H1 (cell line): ENCODE results near the gene OR10G2.

Experiments used
- CTCF ChIP-seq, 3 experiments: IDR thresholded peaks; 1 replicate in 2 of 3; 2 replicates in 1 of 3; pipeline versions ENCODE4 v1.5.1 to v1.6.1; 2011; ENCODE audit warnings: low read length in 3 of 3, mild to moderate bottlenecking in 3 of 3, inconsistent platforms in 2 of 3, low read depth in 1 of 3, moderate library complexity in 1 of 3; ENCODE audit not compliant: insufficient read depth in 1 of 3; ENCODE audit errors: control extremely low read depth in 1 of 3
- GTF2F1 ChIP-seq: IDR thresholded peaks from 2 replicates; pipeline ENCODE4 v1.6.1; 2012; ENCODE audit warnings: low read depth, low read length, improper control_type of control experiment, borderline replicate concordance
- KDM1A ChIP-seq: fragments of 200-600, 300-600 bp; sonication (generic); IDR thresholded peaks from 2 replicates; pipeline ENCODE4 v1.7.1; 2016; ENCODE audit warnings: mild to moderate bottlenecking, low read length, borderline replicate concordance
- KDM5A ChIP-seq: fragments of 200-600 bp; IDR thresholded peaks from 2 replicates; pipeline ENCODE4 v1.7.1; 2012; ENCODE audit warnings: mild to moderate bottlenecking, low read length, inconsistent platforms, mixed read lengths
- MAX ChIP-seq: IDR thresholded peaks from 2 replicates; pipeline ENCODE4 v1.6.1; 2012; ENCODE audit warnings: inconsistent platforms
- POLR2A ChIP-seq, 2 experiments: IDR thresholded peaks; 1 replicate in 1 of 2; 2 replicates in 1 of 2; pipeline ENCODE4 v1.6.1; 2011; ENCODE audit warnings: low read depth in 2 of 2, low read length in 2 of 2, mild to moderate bottlenecking in 2 of 2; ENCODE audit errors: control extremely low read depth in 1 of 2
- SAP30 ChIP-seq: fragments of 300-600 bp; sonication (generic); IDR thresholded peaks from 2 replicates; pipeline ENCODE4 v1.7.1; 2012; ENCODE audit warnings: low read length, moderate library complexity, mild to moderate bottlenecking, inconsistent platforms; ENCODE audit not compliant: insufficient read depth, insufficient replicate concordance
- TAF1 ChIP-seq: IDR thresholded peaks from 2 replicates; pipeline ENCODE4 v1.6.1; 2011; ENCODE audit warnings: mild to moderate bottlenecking, low read depth, low read length
- YY1 ChIP-seq: IDR thresholded peaks from 2 replicates; pipeline ENCODE4 v1.6.1; 2011; ENCODE audit warnings: low read depth, mild to moderate bottlenecking, low read length
- TF ChIP-seq, protein P1 (sequence below): fragments of 300-600 bp; sonication (generic); IDR thresholded peaks from 2 replicates; pipeline ENCODE4 v1.7.1; 2012; ENCODE audit warnings: low read length, moderate library complexity, mild to moderate bottlenecking, inconsistent platforms; ENCODE audit not compliant: insufficient replicate concordance

GRCh38 chr14:21656980-21657379 is 22.2 kb upstream of the OR10G2 start:
- TF ChIP-seq TAF1 (no peak), GTF2F1 (no peak), YY1 (no peak), SAP30 (no peak), CTCF (IDR thresholded peaks at IDR 0.05; ENCODE audit: control extremely low read depth in 1 of 3, insufficient read depth in 1 of 3, low read depth in 1 of 3, low read length in 3 of 3) (no peak), KDM5A (no peak), POLR2A (IDR thresholded peaks at IDR 0.05; ENCODE audit: control extremely low read depth in 1 of 2, low read depth in 2 of 2, low read length in 2 of 2) (no peak), KDM1A (no peak), MAX (no peak)
- TF ChIP-seq, protein P1, sequence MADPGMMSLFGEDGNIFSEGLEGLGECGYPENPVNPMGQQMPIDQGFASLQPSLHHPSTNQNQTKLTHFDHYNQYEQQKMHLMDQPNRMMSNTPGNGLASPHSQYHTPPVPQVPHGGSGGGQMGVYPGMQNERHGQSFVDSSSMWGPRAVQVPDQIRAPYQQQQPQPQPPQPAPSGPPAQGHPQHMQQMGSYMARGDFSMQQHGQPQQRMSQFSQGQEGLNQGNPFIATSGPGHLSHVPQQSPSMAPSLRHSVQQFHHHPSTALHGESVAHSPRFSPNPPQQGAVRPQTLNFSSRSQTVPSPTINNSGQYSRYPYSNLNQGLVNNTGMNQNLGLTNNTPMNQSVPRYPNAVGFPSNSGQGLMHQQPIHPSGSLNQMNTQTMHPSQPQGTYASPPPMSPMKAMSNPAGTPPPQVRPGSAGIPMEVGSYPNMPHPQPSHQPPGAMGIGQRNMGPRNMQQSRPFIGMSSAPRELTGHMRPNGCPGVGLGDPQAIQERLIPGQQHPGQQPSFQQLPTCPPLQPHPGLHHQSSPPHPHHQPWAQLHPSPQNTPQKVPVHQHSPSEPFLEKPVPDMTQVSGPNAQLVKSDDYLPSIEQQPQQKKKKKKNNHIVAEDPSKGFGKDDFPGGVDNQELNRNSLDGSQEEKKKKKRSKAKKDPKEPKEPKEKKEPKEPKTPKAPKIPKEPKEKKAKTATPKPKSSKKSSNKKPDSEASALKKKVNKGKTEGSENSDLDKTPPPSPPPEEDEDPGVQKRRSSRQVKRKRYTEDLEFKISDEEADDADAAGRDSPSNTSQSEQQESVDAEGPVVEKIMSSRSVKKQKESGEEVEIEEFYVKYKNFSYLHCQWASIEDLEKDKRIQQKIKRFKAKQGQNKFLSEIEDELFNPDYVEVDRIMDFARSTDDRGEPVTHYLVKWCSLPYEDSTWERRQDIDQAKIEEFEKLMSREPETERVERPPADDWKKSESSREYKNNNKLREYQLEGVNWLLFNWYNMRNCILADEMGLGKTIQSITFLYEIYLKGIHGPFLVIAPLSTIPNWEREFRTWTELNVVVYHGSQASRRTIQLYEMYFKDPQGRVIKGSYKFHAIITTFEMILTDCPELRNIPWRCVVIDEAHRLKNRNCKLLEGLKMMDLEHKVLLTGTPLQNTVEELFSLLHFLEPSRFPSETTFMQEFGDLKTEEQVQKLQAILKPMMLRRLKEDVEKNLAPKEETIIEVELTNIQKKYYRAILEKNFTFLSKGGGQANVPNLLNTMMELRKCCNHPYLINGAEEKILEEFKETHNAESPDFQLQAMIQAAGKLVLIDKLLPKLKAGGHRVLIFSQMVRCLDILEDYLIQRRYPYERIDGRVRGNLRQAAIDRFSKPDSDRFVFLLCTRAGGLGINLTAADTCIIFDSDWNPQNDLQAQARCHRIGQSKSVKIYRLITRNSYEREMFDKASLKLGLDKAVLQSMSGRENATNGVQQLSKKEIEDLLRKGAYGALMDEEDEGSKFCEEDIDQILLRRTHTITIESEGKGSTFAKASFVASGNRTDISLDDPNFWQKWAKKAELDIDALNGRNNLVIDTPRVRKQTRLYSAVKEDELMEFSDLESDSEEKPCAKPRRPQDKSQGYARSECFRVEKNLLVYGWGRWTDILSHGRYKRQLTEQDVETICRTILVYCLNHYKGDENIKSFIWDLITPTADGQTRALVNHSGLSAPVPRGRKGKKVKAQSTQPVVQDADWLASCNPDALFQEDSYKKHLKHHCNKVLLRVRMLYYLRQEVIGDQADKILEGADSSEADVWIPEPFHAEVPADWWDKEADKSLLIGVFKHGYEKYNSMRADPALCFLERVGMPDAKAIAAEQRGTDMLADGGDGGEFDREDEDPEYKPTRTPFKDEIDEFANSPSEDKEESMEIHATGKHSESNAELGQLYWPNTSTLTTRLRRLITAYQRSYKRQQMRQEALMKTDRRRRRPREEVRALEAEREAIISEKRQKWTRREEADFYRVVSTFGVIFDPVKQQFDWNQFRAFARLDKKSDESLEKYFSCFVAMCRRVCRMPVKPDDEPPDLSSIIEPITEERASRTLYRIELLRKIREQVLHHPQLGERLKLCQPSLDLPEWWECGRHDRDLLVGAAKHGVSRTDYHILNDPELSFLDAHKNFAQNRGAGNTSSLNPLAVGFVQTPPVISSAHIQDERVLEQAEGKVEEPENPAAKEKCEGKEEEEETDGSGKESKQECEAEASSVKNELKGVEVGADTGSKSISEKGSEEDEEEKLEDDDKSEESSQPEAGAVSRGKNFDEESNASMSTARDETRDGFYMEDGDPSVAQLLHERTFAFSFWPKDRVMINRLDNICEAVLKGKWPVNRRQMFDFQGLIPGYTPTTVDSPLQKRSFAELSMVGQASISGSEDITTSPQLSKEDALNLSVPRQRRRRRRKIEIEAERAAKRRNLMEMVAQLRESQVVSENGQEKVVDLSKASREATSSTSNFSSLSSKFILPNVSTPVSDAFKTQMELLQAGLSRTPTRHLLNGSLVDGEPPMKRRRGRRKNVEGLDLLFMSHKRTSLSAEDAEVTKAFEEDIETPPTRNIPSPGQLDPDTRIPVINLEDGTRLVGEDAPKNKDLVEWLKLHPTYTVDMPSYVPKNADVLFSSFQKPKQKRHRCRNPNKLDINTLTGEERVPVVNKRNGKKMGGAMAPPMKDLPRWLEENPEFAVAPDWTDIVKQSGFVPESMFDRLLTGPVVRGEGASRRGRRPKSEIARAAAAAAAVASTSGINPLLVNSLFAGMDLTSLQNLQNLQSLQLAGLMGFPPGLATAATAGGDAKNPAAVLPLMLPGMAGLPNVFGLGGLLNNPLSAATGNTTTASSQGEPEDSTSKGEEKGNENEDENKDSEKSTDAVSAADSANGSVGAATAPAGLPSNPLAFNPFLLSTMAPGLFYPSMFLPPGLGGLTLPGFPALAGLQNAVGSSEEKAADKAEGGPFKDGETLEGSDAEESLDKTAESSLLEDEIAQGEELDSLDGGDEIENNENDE = no peak
